HG03457 (cell line): ENCODE measurements around the gene PTPN3.
A peak's percentile ranks its signal among the peaks of the same experiment; 100 is the strongest.
"Not testable (repeated sequence)": the region's sequence is repeated elsewhere in the genome, so short reads cannot be mapped to it uniquely, and the experiment has no call there.

Experiments
- ATAC-seq: cut with Tn5 transposase; IDR thresholded peaks from one replicate; pipeline ENCODE4 v1.9.1; 2021; ENCODE audit warnings: moderate number of reproducible peaks; ENCODE audit not compliant: unreplicated experiment

The PTPN3 gene

DNA sequence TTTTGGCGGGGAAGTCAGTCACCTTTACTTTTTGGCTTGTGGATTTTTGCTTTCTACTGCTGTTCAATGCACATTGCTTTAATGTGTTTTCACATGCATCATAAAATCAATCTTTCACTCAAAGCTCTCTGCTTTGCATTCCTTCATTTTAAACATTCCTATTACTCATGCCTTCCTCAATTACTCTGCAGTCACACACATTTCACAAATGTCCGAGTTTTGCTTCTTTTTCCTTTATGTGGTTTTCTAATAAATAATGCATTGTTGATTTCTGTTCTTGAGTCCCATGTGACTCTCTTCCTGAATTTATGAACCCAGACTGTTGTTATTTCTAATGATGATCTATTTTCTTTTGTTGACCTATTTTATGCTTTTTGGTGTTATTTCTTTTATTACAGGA, 95.0 kb downstream of the PTPN3 start:
- no peak for ATAC-seq

DNA sequence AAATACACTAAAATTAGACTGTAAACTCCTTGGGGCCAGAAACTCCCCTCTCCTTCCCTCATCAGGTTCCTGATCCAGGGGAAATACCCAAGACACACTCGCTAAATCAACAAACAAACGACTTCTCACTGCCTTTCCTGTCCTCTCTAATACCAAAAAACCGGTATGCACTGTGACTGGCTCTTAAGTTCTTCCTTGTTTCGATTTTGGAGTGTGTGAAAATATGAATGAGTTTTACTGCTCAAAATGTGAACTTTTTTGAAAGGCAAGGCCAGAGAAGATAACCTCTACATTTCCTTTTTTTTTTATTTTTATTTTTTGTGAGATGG, 96.2 kb downstream of the PTPN3 start:
- ATAC-seq = no peak

DNA sequence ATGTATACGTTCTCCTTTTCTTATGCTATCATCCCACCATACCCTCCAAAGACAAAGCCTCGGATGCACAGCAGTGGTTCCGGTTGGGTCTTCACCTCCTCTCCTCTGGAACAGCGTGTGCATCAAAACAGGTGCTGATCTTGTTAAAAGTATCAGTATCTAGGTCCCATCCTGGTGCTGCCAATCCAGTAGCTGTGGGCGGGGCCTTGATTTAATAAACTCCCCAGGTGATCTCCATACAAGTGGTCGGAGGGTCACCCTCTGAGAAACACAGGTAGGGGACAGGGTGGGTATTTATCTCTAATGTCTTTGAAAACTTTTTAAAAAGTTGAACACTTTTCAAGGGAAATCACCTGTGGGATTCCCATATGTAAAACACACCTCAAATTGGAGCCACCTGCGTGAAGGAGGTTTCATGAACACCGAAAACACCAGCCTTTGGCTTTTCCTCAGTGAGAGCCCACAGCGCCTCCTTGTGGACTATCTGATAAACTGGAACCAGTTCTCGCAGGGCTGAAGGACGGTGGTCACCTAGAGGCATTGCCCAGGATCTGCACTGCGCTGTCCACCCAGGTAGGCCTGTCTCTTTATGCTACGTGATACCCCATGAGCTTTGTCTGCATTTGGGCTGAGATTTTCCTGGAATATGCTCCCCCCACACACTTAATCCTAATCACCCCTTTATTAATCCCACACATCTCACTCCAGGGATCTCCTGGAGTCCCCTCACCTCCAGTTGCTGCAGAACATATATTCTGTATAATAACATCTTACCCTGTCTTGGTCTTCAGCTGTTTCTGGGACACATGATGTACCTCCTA, 96.7 kb downstream of the PTPN3 start:
- ATAC-seq = no peak

DNA sequence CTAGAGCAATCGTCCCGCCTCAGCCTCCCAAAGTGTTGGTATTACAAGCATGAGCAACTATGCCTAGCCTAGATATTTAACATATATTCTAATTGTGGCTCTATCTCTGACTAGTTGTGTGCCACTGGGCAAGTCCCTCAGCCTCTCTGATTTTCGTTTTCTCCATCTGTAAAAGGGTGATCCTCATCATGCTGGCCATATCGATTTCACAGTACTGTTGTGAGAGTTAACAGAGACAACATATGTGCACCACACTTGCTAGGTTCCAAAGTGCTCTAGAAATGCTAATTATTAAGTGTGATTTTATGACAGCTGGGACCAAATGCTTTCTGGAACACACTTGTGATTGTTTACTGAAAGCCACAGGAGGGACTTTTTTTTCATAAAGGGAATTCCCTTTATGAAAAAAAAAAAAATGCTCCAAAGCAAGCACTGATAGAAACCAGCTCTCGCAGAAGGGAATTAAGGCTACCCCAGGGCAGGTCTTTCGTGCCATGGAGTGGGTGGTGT, 98.8 kb downstream of the PTPN3 start:
- peak; percentile 86 for ATAC-seq

DNA sequence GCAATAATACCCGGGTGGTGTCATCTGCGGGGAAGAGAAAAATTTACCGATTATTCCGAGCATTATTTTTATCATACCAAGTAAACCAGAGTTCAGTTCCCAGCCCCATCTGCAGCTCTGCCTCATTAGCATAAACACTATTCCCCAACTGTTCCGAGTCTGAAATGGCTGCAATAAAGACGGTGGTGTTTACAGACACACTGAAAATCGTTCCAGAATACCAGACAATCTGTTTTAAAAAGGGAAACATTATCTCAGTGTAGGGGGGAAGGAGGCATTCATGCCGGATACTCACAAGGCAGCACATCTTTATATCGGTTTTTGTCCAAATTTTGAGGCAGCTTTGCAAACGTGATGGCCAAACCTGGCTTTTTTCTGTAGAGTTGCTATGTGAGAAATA, 106.9 kb downstream of the PTPN3 start:
- no peak for ATAC-seq

DNA sequence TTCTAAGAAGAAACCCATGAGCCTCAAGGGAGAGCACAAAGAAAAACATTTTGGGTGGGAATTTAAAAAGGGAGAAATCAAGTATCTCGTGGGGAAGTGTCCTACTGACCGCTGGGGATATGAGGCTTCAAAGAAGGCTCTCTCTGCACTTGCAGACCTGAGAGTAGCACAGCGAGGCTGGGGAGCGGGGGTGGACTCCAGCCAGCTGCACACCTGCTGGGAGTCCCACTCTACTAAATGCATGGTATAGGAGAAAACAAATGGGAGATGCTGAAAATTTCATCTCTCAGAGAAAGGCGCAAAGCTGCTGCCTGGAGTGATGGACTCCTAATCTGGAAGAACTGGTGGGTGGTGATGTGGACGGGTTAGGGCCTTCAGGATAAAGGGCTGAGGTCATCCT, 110.3 kb downstream of the PTPN3 start:
- no peak for ATAC-seq

DNA sequence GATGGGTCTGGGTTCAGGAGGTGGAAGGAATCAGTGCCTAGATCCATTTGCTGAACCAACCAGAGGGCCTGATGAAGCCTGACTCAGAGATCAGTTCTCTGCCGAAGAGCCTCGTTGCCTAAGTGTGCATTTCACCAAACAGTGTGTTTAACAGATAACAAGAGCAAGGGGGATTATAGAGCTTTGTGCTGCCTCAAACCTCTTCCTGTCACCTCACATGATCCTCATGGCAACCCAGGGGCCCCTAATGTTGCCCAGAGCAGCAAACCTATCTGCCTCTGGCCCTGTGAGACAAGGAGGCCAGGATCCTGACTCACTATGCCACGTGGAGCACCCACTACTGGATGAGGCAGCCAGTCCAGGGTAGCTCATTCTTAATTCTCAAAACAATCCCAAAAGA, 110.9 kb downstream of the PTPN3 start:
- no peak for ATAC-seq

DNA sequence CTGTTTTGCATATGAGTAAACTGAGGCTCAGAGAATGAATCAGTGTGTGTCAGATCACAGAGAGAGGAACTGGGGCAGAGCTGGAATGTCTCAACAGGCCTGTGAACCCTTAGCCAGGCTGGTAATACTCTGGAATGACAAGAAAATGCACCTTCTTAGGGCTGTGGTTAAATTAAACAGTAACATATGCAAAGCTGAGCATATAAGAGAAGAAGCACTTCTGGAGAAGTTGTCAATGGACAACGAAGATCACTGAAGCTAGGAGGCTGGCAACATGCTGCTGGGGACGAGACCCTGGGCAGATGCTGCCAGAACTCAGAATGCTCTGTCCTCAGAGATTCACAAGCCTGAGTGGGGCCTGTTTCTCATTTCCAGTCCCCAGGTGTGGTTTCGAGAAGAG, 112.6 kb downstream of the PTPN3 start:
- ATAC-seq = no peak

DNA sequence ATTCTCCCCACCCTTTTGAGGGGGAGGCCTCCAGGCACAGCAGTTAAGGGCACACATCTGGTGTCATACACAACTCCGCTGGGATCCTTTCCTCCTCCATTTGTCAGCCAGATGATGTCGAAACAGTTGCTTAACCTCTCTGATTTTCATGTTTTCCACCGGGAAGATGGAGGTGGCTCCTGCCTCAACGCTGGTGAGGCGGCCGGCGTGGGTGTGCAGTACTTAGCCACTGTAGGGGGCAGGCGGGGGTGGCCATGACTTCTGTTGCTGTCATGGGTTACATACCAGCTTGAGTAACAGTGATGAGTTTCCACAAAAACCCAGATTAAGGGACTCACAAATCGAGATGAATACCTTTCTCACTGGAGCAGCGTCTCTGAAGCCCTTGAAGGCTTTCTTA, 114.2 kb downstream of the PTPN3 start:
- ATAC-seq = no peak

DNA sequence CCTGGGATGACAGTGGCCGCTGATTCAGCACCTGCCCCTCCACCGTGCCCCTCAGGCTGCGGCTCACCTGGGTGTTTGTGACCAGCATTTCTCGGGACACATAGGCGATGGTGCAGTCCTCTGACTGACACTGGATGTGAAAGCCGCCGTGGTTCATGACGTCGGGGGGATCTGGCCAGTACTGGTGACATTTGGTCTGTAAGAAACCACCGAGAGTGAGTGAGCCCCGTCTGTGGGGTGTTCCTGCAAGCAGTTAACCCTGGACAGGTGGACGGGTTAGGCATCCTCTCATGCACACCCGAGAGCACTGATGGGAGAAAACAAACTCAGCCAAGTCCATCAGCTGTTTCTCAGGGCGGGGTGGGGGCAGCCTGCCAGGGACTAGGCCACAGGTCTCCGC, 114.8 kb downstream of the PTPN3 start:
- ATAC-seq = no peak

DNA sequence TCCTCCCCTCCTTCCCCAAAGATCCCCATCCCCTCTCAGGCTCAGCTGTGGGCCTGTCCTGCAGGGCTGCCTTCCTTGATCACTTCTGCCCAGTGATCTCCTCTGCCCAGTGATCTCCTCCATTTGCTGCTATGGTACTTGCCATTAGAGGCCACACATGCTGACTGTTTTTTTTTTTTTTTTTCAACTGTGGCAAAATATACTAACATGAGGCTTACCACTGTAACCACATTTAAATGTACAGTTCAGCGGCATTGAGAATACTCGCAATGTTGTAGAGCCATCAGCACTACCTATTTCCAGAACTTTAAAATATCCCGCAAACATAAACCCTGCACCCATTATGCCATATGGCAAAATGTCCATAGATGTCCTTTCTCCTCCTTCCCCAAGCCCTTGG, 115.5 kb downstream of the PTPN3 start:
- no peak for ATAC-seq

DNA sequence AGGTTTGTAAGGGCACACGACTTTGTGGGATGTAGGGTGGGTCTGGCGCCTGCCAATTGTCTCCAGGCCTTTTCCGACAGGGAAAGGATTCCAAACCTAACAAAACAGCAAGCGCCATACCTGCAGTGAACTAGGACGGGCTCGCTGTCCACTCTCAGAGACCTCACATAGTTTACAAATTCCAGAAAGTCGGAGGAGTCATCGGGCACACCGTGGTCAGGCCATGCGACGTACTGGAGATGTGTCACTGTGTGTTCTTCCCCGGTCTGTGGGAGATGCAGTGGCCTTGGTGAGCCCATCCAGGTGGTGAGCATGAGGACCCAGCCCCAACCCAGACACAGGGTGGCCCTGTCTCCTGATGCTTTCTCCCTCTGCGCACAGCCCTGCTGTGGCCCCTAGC, 115.9 kb downstream of the PTPN3 start:
- ATAC-seq = no peak

DNA sequence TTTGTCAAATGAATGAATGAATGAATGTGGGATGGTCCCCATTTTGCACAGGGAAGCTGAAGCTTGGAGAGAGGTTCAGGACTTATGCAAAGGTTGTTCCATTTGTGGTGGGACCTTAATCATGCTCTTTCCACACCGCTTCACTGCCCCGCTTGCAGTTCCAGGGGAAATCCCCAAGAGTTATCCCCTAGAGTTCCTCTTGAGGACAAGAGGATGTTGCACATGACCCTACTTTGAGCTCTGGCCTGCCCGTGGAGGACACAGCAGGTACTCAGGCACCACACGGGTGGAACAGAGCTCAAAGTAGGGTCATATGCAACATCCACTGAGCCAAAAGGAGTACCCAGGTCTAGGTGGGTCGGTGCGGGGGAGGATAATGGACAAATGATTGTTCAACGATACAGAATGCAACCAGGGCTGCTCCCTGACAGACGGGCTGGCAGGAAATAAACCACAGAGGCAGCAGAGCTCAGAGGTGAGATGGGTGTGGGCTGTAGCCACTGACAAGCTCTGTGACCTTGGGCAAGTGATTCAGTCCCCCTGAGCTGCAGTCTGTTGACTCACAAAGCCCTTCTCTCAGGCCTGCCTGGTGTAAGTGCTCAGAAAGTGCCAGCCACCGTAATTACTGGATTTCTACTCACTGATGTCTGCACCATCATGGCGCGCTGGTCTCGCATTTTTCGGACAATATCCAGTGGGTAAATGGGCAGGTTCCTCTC, 116.9 kb downstream of the PTPN3 start:
- ATAC-seq = peak; percentile 69

DNA sequence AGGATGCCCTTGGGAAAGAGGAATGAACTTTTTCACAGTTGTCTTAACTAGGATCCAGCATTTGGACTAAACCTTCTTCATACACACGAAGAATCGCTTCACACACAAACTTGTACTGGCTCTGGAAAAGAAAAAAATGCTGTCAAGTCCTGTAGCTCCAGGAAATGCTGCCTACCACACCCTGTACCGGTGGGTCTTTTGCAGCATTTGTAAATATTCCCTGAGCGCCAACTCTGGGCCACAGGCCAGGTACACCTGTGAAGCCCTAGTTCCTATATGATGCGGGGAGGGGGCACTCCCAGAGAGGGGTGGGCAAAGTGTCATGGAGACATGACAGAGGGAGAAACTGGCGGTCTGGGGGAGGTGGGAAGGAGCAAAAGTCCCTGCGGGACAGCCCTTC, 118.6 kb downstream of the PTPN3 start:
- no peak for ATAC-seq

DNA sequence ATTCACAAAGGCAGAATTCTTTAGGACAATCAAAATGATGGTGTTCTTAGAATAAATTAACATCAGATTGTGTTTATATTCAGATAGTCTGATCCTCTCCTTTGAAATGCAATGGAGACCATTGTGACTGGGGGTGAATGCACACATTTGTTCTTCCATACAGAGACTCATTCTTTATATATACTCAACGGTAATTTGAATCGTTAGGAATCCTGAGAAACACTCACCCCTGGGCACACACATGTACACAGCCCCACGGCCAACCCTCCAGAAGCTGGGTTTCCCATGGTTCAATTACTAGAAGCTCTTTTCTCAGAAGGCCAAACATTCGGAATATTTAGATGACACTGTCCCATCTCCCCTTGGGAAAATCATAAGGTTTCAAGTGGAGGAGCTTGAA, 119.8 kb downstream of the PTPN3 start:
- no peak for ATAC-seq

DNA sequence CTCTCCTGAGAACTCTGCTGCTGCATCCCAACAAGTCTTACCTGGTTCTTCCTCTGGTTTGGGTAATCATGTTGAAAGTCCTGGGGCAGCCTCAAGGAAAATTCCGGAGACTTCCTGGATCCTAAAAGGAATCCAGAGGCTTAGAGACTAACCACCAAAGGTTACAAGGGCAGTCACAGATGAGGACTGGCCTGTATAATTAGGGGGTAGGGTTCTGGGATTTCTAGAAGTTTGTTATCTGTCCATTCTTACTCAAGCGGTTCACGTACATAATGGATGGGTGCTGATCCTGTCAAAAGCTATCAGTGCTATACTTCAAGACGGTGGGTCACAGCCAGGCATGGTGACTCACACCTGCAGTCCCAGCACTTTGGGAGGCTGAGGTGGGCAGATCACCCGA, 125.9 kb downstream of the PTPN3 start:
- no peak for ATAC-seq

DNA sequence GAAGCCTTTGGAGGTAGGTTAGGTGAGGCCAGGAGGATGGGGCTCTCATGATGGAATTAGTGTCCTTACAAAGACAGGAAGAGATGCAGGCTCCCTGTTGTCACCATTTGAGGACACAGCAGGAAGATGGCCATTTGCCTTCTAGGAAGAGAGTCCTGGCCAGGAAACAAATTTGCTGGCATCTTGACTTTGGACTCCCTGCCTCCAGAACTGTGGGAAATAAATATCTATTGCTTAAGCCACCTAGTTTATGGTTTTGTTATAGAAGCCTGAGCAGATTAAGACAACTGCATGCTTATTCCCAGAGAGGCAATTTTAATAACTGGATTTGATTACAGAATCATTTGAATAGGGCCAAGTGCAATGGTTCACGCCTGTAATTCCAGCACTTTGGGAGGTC, 126.7 kb downstream of the PTPN3 start:
- no peak for ATAC-seq

DNA sequence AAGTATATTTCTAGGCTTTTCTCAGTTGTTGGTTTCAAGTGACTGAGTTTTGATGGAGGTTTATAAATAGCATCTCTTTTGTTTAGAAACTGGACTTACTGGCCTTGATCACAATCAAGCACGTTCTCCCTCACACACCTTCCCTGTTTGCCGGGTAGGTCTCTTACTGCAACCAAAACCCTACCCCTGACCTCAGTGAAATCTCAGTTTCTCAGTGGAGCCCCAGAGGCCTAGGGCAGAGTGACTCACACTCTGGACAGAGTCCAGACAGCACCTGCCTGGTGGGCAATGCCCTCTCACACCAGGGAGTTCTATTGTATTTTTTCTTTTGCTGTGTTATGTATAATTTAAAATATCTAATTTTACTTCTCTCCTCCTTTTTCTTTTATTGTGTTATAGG, 128.8 kb downstream of the PTPN3 start:
- peak; percentile 67 for ATAC-seq

DNA sequence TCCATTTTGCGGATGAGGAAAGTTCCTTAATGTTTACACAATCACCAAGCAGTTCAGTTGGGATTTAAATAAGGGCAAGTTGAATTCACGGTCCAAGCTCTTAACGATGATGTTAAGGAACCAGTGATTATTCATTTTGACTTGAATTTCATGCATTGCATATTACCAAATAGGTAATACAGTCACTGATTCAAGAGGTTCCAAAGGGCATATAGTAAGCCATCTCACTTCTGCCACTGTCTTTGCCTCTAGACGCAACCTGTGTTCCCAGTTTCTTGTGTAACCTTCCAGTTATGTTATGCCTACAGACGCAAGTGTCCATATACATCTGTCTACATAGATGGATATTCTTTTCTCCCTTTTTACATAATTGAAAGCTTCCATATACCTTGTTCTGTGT, 137.3 kb downstream of the PTPN3 start:
- ATAC-seq = no peak

DNA sequence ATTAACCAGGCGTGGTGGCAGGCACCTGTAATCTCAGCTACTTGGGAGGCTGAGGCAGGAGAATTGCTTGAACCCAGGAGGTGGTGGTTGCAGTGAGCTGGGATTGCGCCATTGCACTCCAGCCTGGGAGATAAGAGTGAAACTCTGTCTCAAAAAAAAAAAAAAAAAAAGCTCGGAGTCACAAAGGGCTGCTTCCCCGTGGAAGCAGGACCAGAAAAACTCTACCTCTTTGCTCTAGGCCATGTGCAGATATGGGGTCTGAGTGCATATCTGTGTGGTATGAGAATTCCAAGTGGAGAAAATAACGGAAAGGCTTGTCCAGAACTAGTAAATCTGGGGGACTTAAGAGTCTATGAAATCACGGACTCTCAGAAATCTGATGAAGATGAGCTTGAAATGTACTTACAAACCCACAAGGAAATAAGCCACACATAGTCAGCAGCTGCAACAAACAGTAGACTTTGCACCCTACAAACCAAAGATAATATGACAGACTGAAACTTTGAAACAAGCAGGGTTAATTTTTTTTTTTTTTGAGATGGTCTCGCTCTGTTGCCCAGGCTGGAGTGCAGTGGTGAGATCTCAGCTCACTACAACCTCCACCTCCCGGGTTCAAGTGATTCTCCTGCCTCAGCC, 139.0 kb downstream of the PTPN3 start:
- ATAC-seq = not testable (repeated sequence)

DNA sequence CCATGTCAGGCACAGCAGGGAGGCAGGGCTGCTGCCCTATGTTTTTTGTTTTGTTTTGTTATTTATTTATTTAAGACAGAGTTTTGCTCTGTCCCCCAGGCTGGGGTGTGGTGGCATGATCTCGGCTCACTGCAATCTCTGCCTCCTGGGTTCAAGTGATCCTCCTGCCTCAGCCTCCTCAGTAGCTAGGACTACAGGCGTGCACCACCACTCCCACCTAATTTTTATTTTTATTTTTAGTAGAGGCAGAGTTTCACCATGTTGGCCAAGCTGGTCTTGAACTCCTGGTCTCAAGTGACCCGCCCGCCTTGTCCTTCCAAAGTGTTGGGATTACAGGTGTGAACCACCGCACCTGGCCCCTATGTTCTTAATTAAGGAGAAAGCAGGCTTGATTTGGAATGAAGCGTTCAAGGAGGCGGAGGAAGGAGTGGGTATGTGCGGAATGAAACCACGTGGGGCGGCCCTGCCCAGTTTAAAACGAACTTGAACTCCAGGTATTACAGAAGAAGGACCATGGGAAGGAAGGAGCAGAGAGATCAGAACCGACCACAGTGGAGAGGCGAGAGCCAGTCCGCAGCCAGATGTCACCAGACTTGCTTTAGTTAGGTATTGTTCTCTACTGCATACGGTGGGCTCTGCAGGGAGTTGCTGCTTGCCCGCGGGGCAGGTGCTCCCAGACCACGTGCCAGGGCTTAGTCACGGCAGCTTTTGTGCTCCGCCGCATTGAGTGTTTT, 142.4 kb downstream of the PTPN3 start:
- ATAC-seq = no peak
